Measurements from ENCODE around the gene TSGA10IP.

The TSGA10IP gene

GRCh38 chr11:66006891-66007176 is 61.6 kb downstream of the TSGA10IP start:
- TF ChIP-seq CTCF (conservative IDR thresholded peaks at IDR 0.05; ENCODE audit: low read length) = no peak
- no peak overlapping the region for H3K4me3 ChIP-seq (ENCODE audit: low read length)
- no peak for DNase-seq (ENCODE audit: low read depth)

- TF ChIP-seq CTCF (conservative IDR thresholded peaks at IDR 0.05; ENCODE audit: low read length) = no peak
- no peak overlapping the region for H3K4me3 ChIP-seq (ENCODE audit: low read length)
- DNase-seq (ENCODE audit: low read depth) = no peak
These were observed 61.9 kb downstream of the TSGA10IP start for GRCh38 chr11:66007201-66007634.

GRCh38 chr11:66008095-66008467 is 62.8 kb downstream of the TSGA10IP start:
- no peak for DNase-seq (ENCODE audit: low read depth)
- no peak overlapping the region for H3K4me3 ChIP-seq (ENCODE audit: low read length)
- no peak for TF ChIP-seq CTCF (conservative IDR thresholded peaks at IDR 0.05; ENCODE audit: low read length)

- H3K4me3 ChIP-seq (ENCODE audit: low read length) = no peak overlapping the region
- DNase-seq (ENCODE audit: low read depth) = no peak
- no peak for TF ChIP-seq CTCF (conservative IDR thresholded peaks at IDR 0.05; ENCODE audit: low read length)
These were observed 63.3 kb downstream of the TSGA10IP start for GRCh38 chr11:66008468-66009101.
